PC-3 (cell line): ENCODE results near the gene GATAD2A. TPM values are rescaled to one million over a fixed set of nuclear protein-coding genes. Genes with fewer than 3 reads are reported as not detected.

Source experiments
- ATAC-seq: fragments of 200-7000 bp; cut with Tn5 transposase; 2 replicates; pipeline ENCODE4 v1.9.1; 2020; ENCODE audit warnings: mild to moderate bottlenecking, moderate library complexity
- BruUV-seq: library from RNA; stranded (reverse); fragments of 400-500 nt; replicated peaks from 2 replicates; lab custom pipeline; 2021; lab: Mats Ljungman, UMichigan
- CTCF ChIA-PET: fragments of 300-600 bp; sonication (Branson Sonifier 250); formaldehyde crosslinking; loops from one replicate; lab custom pipeline; 2022; ENCODE audit warnings: antibody characterized with exemption; lab: Charles Lee
- POLR2A ChIA-PET: fragments of 300-600 bp; sonication (Branson Sonifier 250); formaldehyde crosslinking; loops from one replicate; lab custom pipeline; 2022; ENCODE audit warnings: antibody characterized with exemption; ENCODE audit not compliant: unreplicated experiment; lab: Charles Lee
- DNase-seq: peaks from one replicate; pipeline ENCODE4 v3.0.0-alpha.2; 2015
- H2AFZ ChIP-seq: fragments of 300-600 bp; sonication (generic); 2 replicates; pipeline ENCODE4 v1.6.0; 2016; ENCODE audit warnings: antibody characterized with exemption, low read length
- H3F3A ChIP-seq: fragments of 300-600 bp; sonication (generic); one replicate; pipeline ENCODE4 v1.6.0; 2017; ENCODE audit warnings: antibody characterized with exemption, low read length, control low read depth, mild to moderate bottlenecking; ENCODE audit not compliant: unreplicated experiment
- H3K27ac ChIP-seq: fragments of 300-600 bp; sonication (generic); 2 replicates; pipeline ENCODE4 v1.5.1; 2016; ENCODE audit warnings: mild to moderate bottlenecking, low read length
- H3K27me3 ChIP-seq: fragments of 300-600 bp; sonication (generic); 2 replicates; pipeline ENCODE4 v1.6.1; 2016; ENCODE audit warnings: low read length, mixed read lengths
- H3K36me3 ChIP-seq: fragments of 300-600 bp; sonication (generic); 2 replicates; pipeline ENCODE4 v1.6.1; 2016; ENCODE audit warnings: low read depth, mixed run types, low read length, mixed read lengths
- H3K4me1 ChIP-seq: fragments of 300-600 bp; sonication (generic); 2 replicates; pipeline ENCODE4 v1.5.1; 2016; ENCODE audit warnings: low read length; ENCODE audit not compliant: insufficient read depth
- H3K4me2 ChIP-seq: fragments of 300-600 bp; sonication (generic); 2 replicates; pipeline ENCODE4 v1.6.0; 2016; ENCODE audit warnings: low read length
- H3K4me3 ChIP-seq: fragments of 300-600 bp; sonication (generic); 2 replicates; pipeline ENCODE4 v1.5.1; 2016; ENCODE audit warnings: mild to moderate bottlenecking, low read length, mixed read lengths
- H3K79me2 ChIP-seq: fragments of 300-600 bp; sonication (generic); 2 replicates; pipeline ENCODE4 v1.6.1; 2017; ENCODE audit warnings: low read length, mixed read lengths
- H3K9ac ChIP-seq: fragments of 300-600 bp; sonication (generic); 2 replicates; pipeline ENCODE4 v1.6.0; 2016; ENCODE audit warnings: mild to moderate bottlenecking, low read length
- H3K9me2 ChIP-seq: fragments of 300-600 bp; sonication (generic); replicated peaks from 2 replicates; pipeline ENCODE4 v1.6.1; 2016; ENCODE audit warnings: mixed run types, low read length, mixed read lengths
- H3K9me3 ChIP-seq: fragments of 300-600 bp; sonication (generic); 2 replicates; pipeline ENCODE4 v1.6.1; 2016; ENCODE audit warnings: low read length, mixed read lengths
- H4K20me1 ChIP-seq: fragments of 300-600 bp; sonication (generic); 2 replicates; pipeline ENCODE4 v1.6.1; 2016; ENCODE audit warnings: low read length, mixed read lengths
- EZH2 ChIP-seq: fragments of 300-600 bp; sonication (generic); IDR thresholded peaks from one replicate; pipeline ENCODE4 v1.6.1; 2017; ENCODE audit warnings: antibody characterized with exemption, mild to moderate bottlenecking, low read length; ENCODE audit not compliant: unreplicated experiment
- EZH2phosphoT487 ChIP-seq: fragments of 300-600 bp; sonication (generic); IDR thresholded peaks from 2 replicates; pipeline ENCODE4 v1.6.1; 2018; ENCODE audit warnings: mild to moderate bottlenecking, antibody characterized with exemption, low read length, borderline replicate concordance
- intact Hi-C: fragments of 100-400 bp; cut with micrococcal nuclease; formaldehyde crosslinking; loops from 2 replicates; pipeline ENCODE4 v1.9.0; 2023
- total RNA-seq: library from RNA; depleted of rRNA; stranded (reverse); fragments of >200 nt; gene quantifications from 2 replicates; pipeline ENCODE4 v1.2.3, GENCODE V29; 2014
- TF ChIP-seq, protein P1 (sequence below): fragments of 300-600 bp; sonication (generic); conservative IDR thresholded peaks from 2 replicates; pipeline ENCODE4 v1.5.1; 2017; ENCODE audit warnings: antibody characterized with exemption, low read depth, mild to moderate bottlenecking, low read length

The GATAD2A gene
- total RNA-seq, 1 experiment from 2014 or later, result 104 TPM

DNA sequence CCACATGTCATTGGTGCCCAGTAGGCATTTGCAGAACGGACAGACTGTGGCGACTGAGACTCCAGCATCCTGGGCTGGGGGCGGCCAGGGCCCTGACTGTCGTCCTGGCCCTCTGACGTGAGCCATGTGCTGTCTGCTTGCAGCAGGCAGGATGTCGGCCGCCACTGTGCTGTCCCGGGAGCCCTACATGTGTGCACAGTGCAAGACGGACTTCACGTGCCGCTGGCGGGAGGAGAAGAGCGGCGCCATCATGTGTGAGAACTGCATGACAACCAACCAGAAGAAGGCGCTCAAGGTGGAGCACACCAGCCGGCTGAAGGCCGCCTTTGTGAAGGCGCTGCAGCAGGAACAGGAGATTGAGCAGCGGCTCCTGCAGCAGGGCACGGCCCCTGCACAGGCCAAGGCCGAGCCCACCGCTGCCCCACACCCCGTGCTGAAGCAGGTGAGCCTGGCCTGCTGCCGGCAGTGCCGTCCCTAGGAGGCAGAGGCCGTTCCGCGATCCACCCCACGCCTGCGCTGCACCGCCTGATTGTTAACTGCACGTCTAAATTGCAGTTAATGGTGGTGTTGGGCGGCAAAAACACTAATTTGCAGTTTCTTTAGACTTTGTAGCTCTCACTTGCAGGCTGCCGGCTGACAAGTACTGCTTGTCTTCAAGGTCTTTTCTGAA, 95.6 kb downstream of the GATAD2A start:
- no TSS peak for BruUV-seq
- Histone ChIP-seq H3K4me2 (no peak overlapping the region), H3K4me3 (no peak overlapping the region), H3K27me3 (no peaks in the 10 kb centered on the region), H3K36me3 (peaks cover 43% of the 10 kb centered on the region), H2AFZ (no peak overlapping the region), H3K4me1 (no peaks in the 10 kb centered on the region), H3F3A (no peaks in the 10 kb centered on the region), H4K20me1 (no peaks in the 10 kb centered on the region), H3K9me2 (no peaks in the 10 kb centered on the region), H3K9ac (no peak overlapping the region), H3K79me2 (no peaks in the 10 kb centered on the region), H3K27ac (no peak overlapping the region), H3K9me3 (no peaks in the 10 kb centered on the region)
- DNase-seq, result no peak
- ATAC-seq, result no peak
- CTCF ChIA-PET, result no interaction called here
- intact Hi-C loops, result no loop called here
- POLR2A ChIA-PET, result no interaction called here
- TF ChIP-seq, protein P1, sequence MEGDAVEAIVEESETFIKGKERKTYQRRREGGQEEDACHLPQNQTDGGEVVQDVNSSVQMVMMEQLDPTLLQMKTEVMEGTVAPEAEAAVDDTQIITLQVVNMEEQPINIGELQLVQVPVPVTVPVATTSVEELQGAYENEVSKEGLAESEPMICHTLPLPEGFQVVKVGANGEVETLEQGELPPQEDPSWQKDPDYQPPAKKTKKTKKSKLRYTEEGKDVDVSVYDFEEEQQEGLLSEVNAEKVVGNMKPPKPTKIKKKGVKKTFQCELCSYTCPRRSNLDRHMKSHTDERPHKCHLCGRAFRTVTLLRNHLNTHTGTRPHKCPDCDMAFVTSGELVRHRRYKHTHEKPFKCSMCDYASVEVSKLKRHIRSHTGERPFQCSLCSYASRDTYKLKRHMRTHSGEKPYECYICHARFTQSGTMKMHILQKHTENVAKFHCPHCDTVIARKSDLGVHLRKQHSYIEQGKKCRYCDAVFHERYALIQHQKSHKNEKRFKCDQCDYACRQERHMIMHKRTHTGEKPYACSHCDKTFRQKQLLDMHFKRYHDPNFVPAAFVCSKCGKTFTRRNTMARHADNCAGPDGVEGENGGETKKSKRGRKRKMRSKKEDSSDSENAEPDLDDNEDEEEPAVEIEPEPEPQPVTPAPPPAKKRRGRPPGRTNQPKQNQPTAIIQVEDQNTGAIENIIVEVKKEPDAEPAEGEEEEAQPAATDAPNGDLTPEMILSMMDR, result no peak
- no peak for TF ChIP-seq EZH2phosphoT487

- no peak for TF ChIP-seq EZH2phosphoT487
- TF ChIP-seq, protein P1, result no peak
- TF ChIP-seq EZH2, result no peak
- POLR2A ChIA-PET, result no interaction called here
- H3K4me1 ChIP-seq, result no peaks in the 10 kb centered on the region
- H3K27ac ChIP-seq, result no peak overlapping the region
- no peaks in the 10 kb centered on the region for H4K20me1 ChIP-seq
- H3K4me2 ChIP-seq, result no peak overlapping the region
- CTCF ChIA-PET, result no interaction called here
- H3K36me3 ChIP-seq, result peaks cover 40% of the 10 kb centered on the region
- BruUV-seq, result no TSS peak
- no peak for ATAC-seq
- no peaks in the 10 kb centered on the region for H3K79me2 ChIP-seq
- DNase-seq, result no peak
- no peaks in the 10 kb centered on the region for H3K27me3 ChIP-seq
- no peak overlapping the region for H2AFZ ChIP-seq
- intact Hi-C loops, result no loop called here
- H3K9ac ChIP-seq, result no peak overlapping the region
- H3K9me3 ChIP-seq, result no peaks in the 10 kb centered on the region
- H3F3A ChIP-seq, result no peaks in the 10 kb centered on the region
- no peak overlapping the region for H3K4me3 ChIP-seq
- no peaks in the 10 kb centered on the region for H3K9me2 ChIP-seq
Observed at GRCh38 chr19:19501798-19502197, 96.3 kb downstream of the GATAD2A start.

DNA sequence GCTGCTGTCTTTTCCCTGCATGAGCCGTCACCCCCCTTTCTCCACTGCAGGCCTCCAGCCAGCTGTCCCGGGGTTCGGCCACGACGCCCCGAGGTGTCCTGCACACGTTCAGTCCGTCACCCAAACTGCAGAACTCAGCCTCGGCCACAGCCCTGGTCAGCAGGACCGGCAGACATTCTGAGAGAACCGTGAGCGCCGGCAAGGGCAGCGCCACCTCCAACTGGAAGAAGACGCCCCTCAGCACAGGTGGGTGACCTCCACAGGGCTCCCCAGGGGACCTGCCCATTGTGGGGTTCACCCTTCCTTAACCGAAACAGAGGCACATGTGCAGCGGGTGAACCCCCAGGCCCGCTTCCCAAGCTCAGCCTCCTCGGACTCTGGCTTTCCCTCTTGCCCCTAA, 96.8 kb downstream of the GATAD2A start:
- CTCF ChIA-PET, result no interaction called here
- H3K27me3 ChIP-seq, result no peaks in the 10 kb centered on the region
- peaks cover 40% of the 10 kb centered on the region for H3K36me3 ChIP-seq
- no peak overlapping the region for H3K4me2 ChIP-seq
- no peak overlapping the region for H3K9ac ChIP-seq
- no peaks in the 10 kb centered on the region for H4K20me1 ChIP-seq
- H3K9me3 ChIP-seq, result no peaks in the 10 kb centered on the region
- no peaks in the 10 kb centered on the region for H3K4me1 ChIP-seq
- H3K79me2 ChIP-seq, result no peaks in the 10 kb centered on the region
- H3K27ac ChIP-seq, result no peak overlapping the region
- no peaks in the 10 kb centered on the region for H3F3A ChIP-seq
- H2AFZ ChIP-seq, result no peak overlapping the region
- TF ChIP-seq, protein P1, result no peak
- TF ChIP-seq EZH2, result no peak
- TF ChIP-seq EZH2phosphoT487, result no peak
- POLR2A ChIA-PET, result no interaction called here
- no peaks in the 10 kb centered on the region for H3K9me2 ChIP-seq
- no TSS peak for BruUV-seq
- ATAC-seq, result no peak
- DNase-seq, result no peak
- intact Hi-C loops, result no loop called here
- no peak overlapping the region for H3K4me3 ChIP-seq
